PC-3 (cell line): Measurements from ENCODE around the gene RTN3.

Experiments
- CTCF ChIP-seq: fragments of 300-600 bp; sonication (generic); conservative IDR thresholded peaks from 2 replicates; pipeline ENCODE4 v1.5.1; 2017; ENCODE audit warnings: antibody characterized with exemption, low read depth, mild to moderate bottlenecking, low read length
- EZH2 ChIP-seq: fragments of 300-600 bp; sonication (generic); IDR thresholded peaks from one replicate; pipeline ENCODE4 v1.6.1; 2017; ENCODE audit warnings: antibody characterized with exemption, mild to moderate bottlenecking, low read length; ENCODE audit not compliant: unreplicated experiment
- EZH2phosphoT487 ChIP-seq: fragments of 300-600 bp; sonication (generic); IDR thresholded peaks from 2 replicates; pipeline ENCODE4 v1.6.1; 2018; ENCODE audit warnings: mild to moderate bottlenecking, antibody characterized with exemption, low read length, borderline replicate concordance

DNA sequence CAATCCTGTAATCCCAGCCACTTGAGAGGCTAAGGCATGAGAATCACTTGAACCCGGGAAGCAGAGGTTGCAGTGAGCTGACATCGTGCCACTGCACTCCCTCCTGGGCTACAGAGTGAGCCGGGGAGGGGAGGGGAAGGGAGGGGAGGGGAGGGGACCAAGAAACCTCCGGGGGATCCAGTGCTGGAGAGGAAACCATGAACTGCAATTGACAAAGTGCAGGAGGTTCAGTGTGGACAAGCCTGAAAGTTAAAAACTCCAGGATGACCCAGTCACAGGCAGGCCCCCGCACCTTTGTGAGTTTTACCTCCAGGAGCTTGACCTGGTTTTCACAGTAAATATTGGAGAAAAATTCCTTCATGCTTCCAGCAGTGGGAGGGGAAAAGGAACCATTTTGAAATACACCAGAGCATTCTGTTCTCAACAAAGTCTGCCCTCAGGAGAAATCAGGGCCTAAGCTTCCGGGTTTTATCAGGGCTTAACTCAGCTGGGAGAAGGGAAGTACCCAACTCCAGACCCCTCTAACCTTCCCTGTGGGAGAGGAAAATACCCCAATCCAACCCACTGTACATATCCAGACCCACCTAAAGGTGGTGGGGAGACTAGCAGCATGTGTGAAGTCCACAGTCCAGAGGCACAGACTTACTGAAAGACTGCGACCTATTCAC is 102.8 kb downstream of the RTN3 start:
- TF ChIP-seq CTCF (no peak), EZH2phosphoT487 (no peak), EZH2 (no peak)
